Stimulated activated CD4-positive, alpha-beta T cell treated with anti-CD3 and anti-CD28 coated beads, Interleukin-1b, Interleukin-23, amount 100 ng/mL, for 1 hour (primary cell): ENCODE measurements around the gene CDC42BPA.

Experiments
- DNase-seq, 2 donors: peaks; one replicate each; pipeline ENCODE4 v3.0.0-alpha.2; 2020; ENCODE audit warnings: low read depth in 2 of 2

Gene CDC42BPA

DNA sequence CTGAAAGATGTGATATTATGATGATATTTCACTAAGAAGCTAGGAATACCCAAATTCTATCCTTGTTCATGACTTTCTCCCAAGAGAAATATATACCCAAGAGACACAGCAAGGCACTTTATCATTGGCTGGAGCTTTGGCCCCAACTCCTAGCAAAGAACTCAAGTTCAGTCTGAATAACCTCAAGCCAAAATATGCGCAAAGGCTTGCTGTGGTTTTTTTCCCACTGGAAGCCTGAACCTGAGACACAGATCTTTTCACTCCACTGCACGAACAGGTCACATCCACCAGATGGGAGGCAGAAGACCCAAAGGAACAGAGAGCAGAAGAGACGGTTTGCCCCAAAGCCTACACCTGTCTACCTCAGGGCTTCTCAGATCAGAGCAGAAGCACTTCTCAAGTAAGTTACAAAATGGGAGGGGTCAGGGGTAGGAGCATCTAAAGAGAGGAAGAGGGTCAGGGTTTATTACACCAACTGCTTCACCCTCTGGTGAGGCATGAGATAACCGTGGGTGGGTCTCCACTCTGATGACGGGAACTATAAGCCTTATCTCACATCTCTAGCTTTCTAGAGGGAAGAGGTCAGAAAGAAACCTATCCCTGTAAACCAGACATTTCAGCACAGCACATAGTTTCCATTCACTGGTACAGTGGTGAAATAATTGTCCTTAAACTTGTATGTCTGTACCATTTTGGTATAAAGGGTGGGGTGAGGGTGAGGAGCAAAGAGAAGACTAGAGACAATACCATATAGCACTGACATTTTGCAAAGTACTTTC lies 17.1 kb upstream of the CDC42BPA start:
- no peak for DNase-seq

DNA sequence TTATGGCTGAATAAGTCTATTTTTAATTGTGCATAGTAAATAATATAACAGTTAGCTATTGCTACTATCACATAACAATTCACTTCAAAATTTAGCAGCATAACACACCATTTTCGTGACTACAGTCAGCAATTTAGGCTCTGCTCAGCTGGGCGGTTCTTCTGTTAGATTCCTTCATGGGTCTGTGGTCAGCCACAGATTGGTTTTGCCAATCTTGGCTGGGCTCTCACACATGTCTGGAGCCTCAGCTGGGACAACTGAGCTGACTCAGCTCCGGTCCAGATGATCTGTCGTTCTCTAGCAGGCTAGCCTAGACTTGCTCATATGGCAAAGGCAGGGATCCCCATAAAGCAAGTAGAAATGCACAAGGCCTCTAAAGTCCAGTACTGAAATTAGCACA lies 15.1 kb upstream of the CDC42BPA start:
- DNase-seq: no peak

DNA sequence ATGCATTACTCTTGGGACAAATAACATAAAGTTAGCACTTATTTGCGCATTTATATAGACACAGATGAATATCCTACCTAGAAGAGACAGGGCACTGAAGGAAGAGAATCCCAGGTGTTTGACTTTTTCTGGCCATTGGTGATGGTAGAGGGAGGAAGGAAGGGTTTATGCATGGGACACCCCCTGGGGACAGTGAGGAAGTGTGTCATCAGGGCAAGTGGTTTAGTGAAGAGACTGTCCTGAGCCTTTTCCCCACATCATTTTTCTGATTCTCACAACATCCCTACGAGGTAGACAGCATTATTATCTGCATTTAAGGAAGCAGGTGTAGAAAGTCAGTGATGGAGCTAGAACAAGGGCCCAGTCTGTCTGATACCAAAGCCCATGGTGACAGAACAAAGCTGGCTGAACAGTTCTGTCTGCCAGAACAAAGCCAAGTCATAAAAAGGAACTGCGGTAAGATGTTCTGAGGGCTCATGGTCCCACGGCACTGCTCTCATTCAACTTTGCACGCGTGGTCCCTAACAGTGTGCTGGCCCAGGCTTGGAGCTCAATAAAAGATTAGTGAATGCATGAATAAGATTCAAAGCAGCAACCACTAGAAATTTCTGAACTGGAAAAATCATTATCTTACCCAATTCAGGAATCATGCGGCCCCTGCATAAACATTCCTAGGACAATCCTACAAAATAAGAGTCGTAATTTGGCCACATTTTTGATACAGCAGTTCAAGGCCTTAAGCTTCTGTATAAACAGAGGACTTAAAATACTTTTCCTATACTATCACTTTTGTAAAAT lies 12.2 kb upstream of the CDC42BPA start:
- DNase-seq: no peak

DNA sequence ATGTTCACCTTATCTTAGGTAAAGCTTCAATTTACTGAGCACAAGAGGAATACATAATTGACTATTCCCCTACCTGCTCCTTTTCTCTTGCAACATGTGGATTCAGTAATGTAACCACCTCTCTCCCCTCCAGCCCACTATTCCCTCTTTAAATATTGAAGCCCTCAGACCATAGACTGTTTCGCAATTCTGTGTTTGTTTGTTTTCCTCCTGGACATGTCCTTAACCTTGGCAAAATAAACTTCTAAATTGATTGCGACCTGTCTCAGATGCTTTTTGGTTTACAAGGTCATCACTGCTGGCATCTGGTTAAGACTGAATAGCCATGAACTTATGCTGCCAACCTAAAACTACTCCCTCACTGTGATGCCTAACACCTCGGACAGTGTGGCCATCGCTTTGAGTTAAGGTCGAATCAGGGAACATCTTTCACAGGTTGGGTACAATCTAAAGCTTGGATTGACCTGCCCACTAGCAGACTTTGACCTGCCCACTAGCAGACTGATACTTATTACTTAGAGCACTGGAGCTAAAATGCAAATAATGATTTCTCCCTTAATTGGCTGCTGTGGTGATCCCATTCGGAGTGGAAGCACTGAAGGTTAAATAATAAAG lies 10.2 kb upstream of the CDC42BPA start:
- DNase-seq: no peak

DNA sequence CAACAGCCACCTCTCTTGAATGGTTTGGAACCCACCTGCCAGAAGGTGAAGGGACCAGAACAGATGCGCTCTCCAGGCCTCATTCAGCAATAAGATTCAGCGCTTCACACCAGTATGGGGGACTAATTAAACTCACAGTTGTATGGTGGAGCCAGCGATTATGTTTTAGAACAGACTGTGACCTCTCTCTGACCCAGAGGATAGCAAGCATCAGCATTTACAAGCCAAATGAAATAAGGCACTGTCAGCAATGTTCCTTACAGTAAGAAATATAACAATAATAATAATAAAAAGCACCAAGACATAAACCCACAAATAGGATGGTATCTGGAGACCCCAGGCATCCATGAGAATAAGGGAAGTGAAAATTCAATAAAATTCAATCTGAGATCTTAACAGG lies 6.9 kb upstream of the CDC42BPA start:
- DNase-seq: no peak

DNA sequence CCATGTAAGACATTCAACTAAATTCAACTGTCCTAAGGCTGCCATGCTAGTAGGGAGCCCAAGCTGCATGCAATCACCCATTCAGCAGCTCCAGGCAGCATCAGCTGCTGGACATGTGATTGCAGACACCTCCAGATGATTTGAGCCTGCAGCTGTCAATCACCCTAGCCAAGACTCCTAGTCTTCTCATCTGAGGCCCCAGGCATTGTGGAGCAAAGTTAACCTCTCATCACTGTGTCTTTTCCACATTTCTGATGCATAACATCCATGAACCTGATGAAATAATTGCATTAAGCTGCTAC lies 5.6 kb upstream of the CDC42BPA start:
- no peak for DNase-seq

DNA sequence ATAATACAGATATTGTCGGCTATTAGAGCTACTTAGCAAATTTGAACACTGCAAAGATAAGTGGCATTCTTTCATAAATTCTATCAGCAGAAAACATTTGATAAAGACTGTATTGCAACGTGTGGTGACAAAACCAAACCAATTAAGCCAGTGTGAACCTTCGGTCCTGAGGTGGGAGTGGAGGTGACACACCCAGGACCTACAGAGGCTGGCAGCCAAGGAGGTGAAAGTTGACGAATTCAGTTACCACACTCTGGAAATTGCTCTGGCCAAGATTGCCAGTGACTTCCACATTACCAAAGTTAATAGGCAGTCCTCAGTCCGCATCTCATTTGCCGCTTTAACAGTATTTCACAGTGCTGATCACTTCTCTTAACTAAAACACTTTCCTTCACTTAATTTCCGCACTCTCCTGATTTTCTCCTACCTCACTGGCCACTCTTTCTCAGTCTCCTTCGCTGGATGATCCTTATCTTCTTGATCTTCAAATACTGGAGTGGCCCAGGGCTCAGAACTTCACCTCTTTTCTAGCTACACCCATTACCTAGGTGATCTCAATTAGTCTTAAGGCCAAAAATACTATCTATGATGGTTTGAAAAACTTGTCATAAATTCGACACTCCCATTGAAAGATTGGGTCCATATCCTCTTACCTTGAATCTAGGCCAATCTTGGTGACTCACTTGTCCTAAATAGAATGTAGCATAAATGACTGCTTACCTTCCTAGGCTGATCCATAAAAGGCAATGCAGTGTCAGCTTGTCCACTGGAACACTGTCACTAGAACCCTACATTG lies 5.1 kb upstream of the CDC42BPA start:
- DNase-seq: no peak

DNA sequence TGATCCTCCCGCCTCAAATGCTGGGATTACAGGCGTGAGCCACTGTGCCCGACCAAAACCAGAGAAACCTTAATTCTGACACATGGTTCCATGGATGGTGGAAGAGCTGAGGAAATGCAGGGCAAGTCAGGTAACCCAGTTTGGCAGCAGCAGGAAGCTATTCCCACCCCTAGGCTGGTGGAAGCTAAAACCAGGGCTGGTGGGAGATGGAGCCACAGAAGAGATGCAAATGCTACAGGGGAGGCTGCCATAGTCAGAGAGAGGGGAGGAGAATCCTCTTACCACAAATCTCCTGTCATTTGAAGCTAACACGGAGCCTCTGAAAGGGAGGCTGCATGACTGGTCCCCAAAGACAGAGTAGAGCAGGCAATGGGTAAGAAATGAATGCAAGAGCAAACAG lies 4.1 kb upstream of the CDC42BPA start:
- DNase-seq: no peak

DNA sequence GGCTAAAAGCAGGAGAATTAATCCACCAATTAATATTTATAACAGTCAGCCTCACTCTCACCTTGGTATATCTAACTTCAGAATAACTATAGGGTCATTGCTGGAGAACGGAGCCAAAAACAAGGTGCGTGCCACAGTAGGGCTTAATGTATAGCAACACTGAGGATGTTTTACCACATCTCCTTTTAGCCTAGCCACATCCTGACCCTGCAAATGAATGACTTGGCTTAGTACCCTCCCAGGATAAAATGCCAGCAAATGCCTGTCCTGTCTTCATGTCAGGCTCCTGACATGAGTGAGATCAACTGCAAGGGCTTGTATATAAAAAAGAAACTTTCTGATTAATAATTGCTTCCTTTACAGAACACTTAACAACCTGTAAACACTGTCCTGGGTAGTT lies 2.7 kb upstream of the CDC42BPA start:
- DNase-seq: no peak

DNA sequence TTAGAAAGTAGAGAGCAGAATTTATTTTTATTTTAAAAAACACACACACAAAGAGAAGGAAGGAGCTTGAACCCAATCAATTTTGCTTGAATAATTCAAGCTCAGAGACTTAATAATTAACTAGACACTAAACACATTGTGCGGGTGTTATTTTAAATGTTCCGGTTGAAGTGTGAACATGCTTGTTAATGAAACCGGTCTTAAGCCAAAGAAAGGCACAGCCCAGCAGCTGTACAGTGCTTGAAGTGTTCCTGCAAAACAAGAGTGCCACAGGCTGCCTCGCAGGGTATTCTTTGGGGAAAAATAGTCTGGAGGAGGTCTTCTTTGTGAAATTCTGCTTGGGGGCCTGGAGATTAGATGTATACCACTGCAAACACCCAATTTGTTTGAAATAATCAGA lies 2.2 kb upstream of the CDC42BPA start:
- no peak for DNase-seq

DNA sequence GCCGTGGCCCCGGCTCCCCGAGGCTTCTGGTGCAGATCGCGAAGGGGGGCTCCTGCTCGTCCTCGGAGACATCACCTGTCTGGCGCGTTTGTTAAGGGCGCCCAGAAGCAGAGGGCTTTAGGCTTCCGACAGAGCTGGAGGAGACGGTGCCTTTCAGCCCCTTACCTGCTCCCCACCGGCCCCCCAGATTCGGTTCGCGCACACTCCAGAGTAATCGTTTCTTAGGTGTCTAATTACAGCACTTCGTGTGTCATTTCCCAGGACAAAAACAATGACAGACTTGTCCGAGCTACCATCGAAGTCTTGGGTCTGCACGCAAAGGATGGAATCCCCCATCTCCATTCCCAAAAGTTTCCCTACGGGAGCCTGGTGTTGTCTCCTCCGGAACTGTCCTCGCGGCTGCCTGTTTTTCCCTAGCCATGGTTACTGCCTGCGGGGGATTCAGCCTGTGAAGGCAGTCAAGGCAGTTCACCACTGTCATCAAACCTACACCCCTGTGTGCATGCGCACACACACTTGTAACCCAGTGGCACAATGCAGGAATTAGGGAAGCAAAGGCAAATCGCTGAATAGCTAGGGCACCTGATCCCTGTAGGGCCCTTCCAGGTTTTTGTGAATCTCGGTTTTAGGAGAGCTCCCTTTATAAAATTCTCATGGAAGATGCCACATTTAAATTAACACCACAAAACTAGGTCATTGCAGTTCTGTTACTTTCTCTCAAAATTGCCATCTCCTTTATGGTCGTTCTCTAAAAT lies 738 bp upstream of the CDC42BPA start:
- no peak for DNase-seq

DNA sequence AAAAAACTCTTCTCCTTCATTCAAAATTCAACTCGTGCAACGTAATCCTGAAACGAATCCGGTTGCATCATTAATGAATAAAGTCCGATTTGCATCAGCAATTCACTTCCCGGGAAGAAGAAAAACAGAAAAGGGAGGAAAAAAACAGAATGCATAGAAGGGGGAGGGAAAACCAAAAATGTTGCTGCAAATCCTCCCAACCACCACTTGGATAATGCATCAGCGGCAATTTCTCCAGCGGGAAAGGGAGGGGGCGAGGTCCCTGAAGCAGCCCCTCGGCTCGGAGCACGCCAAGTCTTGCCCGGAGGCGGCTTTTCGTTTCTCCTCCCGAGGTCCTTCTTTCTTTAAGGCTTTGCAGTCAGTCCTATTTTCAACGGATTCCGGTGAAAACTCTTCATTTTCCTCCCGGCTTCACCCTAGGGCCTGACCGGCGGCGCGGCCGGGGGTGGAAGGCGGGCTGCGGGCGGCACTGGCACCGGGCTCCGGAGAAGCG lies 723 bp downstream of the CDC42BPA start:
- DNase-seq: no peak

DNA sequence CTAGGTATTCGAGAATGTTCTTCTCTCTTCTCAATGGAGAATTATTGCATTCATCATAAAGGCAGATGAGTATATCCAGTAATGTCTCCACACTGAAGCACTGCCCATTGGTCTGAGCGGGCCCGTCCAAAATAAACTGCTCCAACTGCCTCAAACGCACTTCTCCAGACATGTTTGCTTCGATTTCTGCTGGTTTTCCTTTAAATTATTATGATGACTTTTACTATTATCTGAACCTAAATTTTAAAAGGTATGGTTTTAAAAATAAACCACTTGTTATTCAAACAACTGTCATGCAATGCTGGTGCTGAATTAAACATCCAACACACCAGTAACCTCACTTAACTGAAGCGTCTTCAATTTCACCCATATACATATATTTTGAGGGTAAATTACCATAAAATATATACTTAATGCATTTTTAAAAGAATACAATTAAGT lies 1.3 kb downstream of the CDC42BPA start:
- no peak for DNase-seq

DNA sequence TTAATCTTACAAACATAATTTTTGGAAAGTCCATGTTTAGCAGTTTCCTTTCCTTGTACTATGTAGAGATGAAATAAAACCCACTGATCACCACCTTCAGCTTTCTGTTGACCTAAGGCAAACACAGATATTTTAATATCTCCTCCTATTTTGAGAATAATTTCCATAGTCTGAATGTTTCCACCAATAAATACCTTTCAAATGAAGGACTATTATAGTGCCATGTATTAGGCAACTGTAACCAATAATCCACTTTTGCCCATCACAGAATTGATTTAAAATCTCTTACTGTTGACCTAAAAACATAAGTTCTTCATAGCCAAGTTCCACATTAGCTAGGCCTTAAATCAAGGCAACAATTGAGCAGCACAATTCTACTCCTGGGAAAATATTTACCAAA lies 1.8 kb downstream of the CDC42BPA start:
- no peak for DNase-seq

DNA sequence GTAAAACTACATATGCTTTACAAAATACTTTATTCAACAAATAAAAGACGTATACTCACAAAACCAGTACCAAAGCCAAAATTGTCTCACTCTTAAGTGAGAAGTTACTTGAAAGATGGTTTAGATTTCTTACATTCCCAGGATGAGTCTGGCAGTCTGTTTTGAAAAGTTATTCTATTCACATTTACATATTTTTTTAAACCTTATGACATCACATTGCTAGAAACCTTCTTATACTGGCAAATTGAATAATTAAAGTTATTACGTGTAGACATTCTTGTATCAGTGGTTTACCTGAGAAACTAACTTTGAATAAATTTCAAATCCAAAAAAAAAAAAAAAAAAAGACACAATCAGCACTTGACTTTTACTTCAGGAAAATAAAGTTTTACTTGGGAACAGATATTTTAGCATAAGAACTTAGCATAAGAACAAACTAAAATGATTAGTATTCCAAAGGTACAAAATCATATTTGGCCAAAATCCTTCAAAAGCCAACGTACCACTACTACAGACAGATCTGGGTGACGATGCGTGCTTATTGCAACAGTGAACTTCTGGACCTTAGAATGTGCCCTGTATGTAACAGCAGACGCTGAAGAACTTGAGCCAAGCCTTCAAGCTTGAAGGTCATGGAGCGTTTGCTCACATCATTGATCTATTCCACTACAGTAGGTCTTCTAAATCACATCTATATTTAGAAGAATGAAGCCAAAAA lies 2.5 kb downstream of the CDC42BPA start:
- DNase-seq: no peak

DNA sequence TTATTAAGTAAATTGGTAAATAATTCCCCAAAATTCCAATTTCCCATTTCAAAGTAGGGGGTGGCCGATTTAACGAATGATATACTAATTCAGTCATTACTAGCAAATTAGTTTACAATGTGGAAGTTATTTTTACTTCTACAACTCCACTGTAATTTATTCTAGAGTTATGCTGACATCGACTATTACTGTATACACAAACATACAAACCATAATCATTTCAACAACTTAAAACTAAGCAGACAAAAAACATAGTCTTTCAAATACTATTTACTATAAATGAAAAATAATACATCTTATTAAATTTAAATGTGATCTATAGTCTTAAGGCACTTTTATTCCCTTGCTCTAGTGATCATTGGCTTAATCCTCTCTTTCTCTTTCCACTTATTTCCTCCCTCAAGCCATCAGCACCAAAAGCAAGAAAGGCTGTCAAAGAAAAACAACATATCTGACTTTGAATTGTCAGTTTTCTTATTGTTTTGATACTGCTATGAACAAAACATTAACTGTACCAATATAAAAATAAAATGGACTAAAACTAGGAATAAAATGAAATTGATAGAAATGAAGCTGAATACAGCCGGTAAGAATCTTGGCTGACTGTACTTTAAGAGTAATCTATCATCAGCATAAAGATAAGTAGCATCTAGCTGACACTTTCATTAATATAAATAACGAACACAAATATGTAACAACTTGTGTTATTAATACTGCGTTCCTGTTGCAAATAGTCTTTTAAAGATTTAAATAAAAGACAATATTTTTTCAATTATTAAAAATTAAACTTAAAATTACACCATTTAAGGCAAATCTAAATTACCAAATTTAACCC lies 4.1 kb downstream of the CDC42BPA start:
- DNase-seq: no peak

DNA sequence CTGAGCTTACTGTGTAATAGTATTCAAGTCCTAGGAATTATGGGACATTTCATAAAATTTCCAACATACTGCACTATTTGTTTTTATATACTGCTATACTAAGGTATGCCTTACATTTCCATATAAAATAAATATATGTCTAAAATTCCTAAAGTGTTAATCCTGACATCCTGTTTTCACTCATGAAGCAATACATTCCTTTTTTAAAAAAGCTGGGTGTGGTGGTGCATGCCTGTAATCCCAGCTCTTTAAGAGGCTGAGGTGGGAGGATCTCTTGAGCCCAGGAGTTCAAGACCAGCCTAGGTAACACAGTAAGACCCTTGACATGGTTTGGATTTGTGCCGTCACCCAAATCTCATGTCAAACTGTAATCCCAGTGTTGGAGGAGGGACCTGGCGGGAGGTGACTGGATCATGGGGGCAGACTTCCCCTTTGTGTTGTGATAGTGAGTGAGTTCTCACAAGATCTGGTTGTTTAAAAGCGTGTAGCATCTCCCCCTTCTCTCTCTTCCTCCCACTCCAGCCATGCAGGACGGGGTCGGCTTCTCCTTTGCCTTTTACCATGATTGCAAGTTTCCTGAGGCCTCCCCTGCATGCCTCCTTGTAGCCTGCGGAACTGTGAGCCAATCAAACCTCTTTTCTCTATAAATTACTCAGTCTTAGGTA lies 5.8 kb downstream of the CDC42BPA start:
- no peak for DNase-seq

DNA sequence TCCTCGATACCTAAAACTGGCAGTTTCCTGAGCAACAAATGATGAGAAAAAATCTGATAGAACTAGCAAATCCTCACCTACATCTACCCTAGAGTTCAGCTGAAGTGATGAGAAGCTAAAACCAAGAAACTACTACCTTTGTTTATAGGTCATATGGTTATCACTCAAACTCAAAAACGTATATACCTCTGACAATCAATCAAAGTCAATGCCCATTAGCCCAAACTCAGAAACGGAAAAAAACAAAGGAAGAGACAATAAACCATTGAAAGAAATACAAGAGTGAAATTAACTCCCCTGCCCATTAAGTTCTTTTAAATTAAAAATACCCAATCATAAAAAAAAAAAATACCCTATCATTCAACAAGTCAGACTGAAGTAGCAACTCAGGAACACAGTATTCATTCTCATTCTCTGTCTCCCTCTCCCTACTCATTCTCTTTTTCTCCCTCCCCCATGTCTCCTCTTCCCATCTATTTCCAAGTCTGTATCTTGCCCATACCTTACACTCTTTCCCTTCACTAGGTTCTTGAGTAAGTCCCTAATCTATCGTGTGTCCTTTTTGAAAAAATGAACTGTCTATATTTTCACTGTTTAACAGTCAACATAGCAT lies 6.8 kb downstream of the CDC42BPA start:
- DNase-seq: no peak
